NCI-H2029 (cell line): ENCODE measurements around the gene CFAP61.
"Not testable (repeated sequence)": the region's sequence is repeated elsewhere in the genome, so short reads cannot be mapped to it uniquely, and the experiment has no call there.

Source experiments
- DNase-seq: peaks from one replicate; lab custom pipeline; 2025; lab: John Stamatoyannopoulos, UW

CFAP61 gene

GRCh38 chr20:20052074-20052970 is at the start of gene CFAP61, which contains the start of gene CRNKL1:
TSS of gene CFAP61 (plus strand) at chr20:20052532. CDS start at chr20:20056654, 4,122 bp downstream.
TSS of gene CRNKL1 (minus strand) at chr20:20052466. CDS start at chr20:20052342, 124 bp downstream.
- peak; percentile 97 for DNase-seq

GRCh38 chr20:20003031-20003954 is 49.0 kb upstream of the CFAP61 start:
- DNase-seq = no peak

GRCh38 chr20:20003955-20004322 is 48.4 kb upstream of the CFAP61 start:
- not testable (repeated sequence) for DNase-seq

GRCh38 chr20:20005342-20005741 is 47.0 kb upstream of the CFAP61 start:
- no peak for DNase-seq

GRCh38 chr20:20009784-20010253 is 42.5 kb upstream of the CFAP61 start:
- peak; percentile 32 for DNase-seq

- peak; percentile 25 for DNase-seq
These were observed 41.5 kb upstream of the CFAP61 start for GRCh38 chr20:20010639-20011500.

- DNase-seq = peak; percentile 16
These were observed 39.8 kb upstream of the CFAP61 start for GRCh38 chr20:20012541-20012940.

GRCh38 chr20:20014659-20015058 is 37.7 kb upstream of the CFAP61 start:
- DNase-seq = peak; percentile 19

- peak; percentile 94 for DNase-seq
These were observed 35.1 kb upstream of the CFAP61 start, which contains the start of gene NAA20 for GRCh38 chr20:20017001-20017843. TSS of gene NAA20 (plus strand) at chr20:20017362. CDS start at chr20:20017397, 35 bp downstream.

- DNase-seq = no peak
These were observed 34.5 kb upstream of the CFAP61 start for GRCh38 chr20:20017844-20018185.

GRCh38 chr20:20018366-20018765 is 34.0 kb upstream of the CFAP61 start:
- no peak for DNase-seq

- DNase-seq = peak; percentile 43
These were observed 33.2 kb upstream of the CFAP61 start for GRCh38 chr20:20019123-20019522.

- no peak for DNase-seq
These were observed 31.4 kb upstream of the CFAP61 start for GRCh38 chr20:20020908-20021307.

GRCh38 chr20:20021835-20022234 is 30.5 kb upstream of the CFAP61 start:
- no peak for DNase-seq

GRCh38 chr20:20022498-20022897 is 29.8 kb upstream of the CFAP61 start:
- DNase-seq = no peak

- DNase-seq = no peak
These were observed 28.9 kb upstream of the CFAP61 start for GRCh38 chr20:20023395-20023794.

- no peak for DNase-seq
These were observed 27.4 kb upstream of the CFAP61 start for GRCh38 chr20:20024942-20025341.

GRCh38 chr20:20027284-20027683 is 25.0 kb upstream of the CFAP61 start:
- no peak for DNase-seq

- no peak for DNase-seq
These were observed 20.5 kb upstream of the CFAP61 start for GRCh38 chr20:20031790-20032189.

GRCh38 chr20:20034486-20034885 is 17.8 kb upstream of the CFAP61 start:
- no peak for DNase-seq

- no peak for DNase-seq
These were observed 15.6 kb upstream of the CFAP61 start for GRCh38 chr20:20036756-20037155.
